Measurements from ENCODE around the gene GCLM. TPM values are rescaled to one million over a fixed set of nuclear protein-coding genes. Genes with fewer than 3 reads are reported as not detected.
A peak's percentile ranks its signal among the peaks of the same experiment; 100 is the strongest.
"Not testable (repeated sequence)": the region's sequence is repeated elsewhere in the genome, so short reads cannot be mapped to it uniquely, and the experiment has no call there.

The GCLM gene
- total RNA-seq (10 to 100 TPM in 4 of 7 donors, 1 to 10 TPM in 3; 6.6 to 18.4 (median 10.4) TPM), polyA plus RNA-seq (10 to 100 TPM in 1 of 2 donors, 1 to 10 TPM in 1; 3.1 to 12.2 TPM)
- long read RNA-seq, donor 1, full-length matches to known transcripts: 2 of 2 reads
- long read RNA-seq, donor 1, partial matches to known transcripts: 0 of 2 reads
- long read RNA-seq, donor 1, other reads (novel, unspliced or antisense): 0 of 2 reads
- long read RNA-seq, donor 2, full-length matches to known transcripts: 12 of 12 reads
- long read RNA-seq, donor 2, partial matches to known transcripts: 0 of 12 reads
- long read RNA-seq, donor 2, other reads (novel, unspliced or antisense): 0 of 12 reads
- long read RNA-seq, donor 3, full-length matches to known transcripts: 28 of 29 reads
- long read RNA-seq, donor 3, partial matches to known transcripts: 0 of 29 reads
- long read RNA-seq, donor 3, other reads (novel, unspliced or antisense): 1 of 29 reads

GRCh38 chr1:93909146-93910050 lies at the start of gene GCLM:
TSS of gene GCLM (minus strand) at chr1:93909430. CDS start at chr1:93909163, 267 bp downstream.
- H3K27me3 ChIP-seq: no peaks in the 10 kb centered on the region
- TF ChIP-seq POLR2A (IDR thresholded peaks at IDR 0.05): peak; percentile 61
- no peak for TF ChIP-seq EP300 (IDR thresholded peaks at IDR 0.05)
- peak; percentile 66 to 97 (median 96) for TF ChIP-seq CTCF (IDR thresholded peaks at IDR 0.05)
- intact Hi-C loops (cut with DNase I): loop anchor here in 1 of 4 donors (2.0 kb wide), 1 partner anchor 31 kb away; the partner anchor contains the start of gene DNTTIP2
- no peaks in the 10 kb centered on the region for H3K36me3 ChIP-seq
- H3K9me3 ChIP-seq: no peaks in the 10 kb centered on the region
- no peaks in the 10 kb centered on the region for H3K4me1 ChIP-seq (ENCODE audit: insufficient read depth)
- peak within 1 kb of the TSS; percentile 75 for H3K4me3 ChIP-seq
- WGBS, 3 donors: 1% methylated on average over 62 to 102 of the region's 102 CpGs
- H3K27ac ChIP-seq: peak within 1 kb of the TSS; percentile 82 to 87
- DNase-seq: peak; percentile 88 to 95 (median 93)

GRCh38 chr1:93958726-93959100 lies 49.5 kb upstream of the GCLM start:
- no peak for DNase-seq
- Histone ChIP-seq H3K27me3 (no peaks in the 10 kb centered on the region), H3K4me3 (no peak overlapping the region), H3K4me1 (ENCODE audit: insufficient read depth) (peaks cover 2% of the 10 kb centered on the region), H3K36me3 (no peaks in the 10 kb centered on the region), H3K27ac (no peak overlapping the region), H3K9me3 (no peaks in the 10 kb centered on the region)
- WGBS, 3 donors: 46 to 71% (median 57%) methylated on average over 1 of the region's 1 CpG
- intact Hi-C loops (cut with DNase I): no loop called here
- TF ChIP-seq POLR2A (IDR thresholded peaks at IDR 0.05) (no peak), CTCF (IDR thresholded peaks at IDR 0.05) (no peak), EP300 (IDR thresholded peaks at IDR 0.05) (no peak)

GRCh38 chr1:93958032-93958725 lies 48.9 kb upstream of the GCLM start:
- 63 to 68% (median 64%) methylated on average over 1 of the region's 1 CpG for WGBS, 3 donors
- Histone ChIP-seq H3K27me3 (no peaks in the 10 kb centered on the region), H3K9me3 (no peaks in the 10 kb centered on the region), H3K4me1 (ENCODE audit: insufficient read depth) (peaks cover 2% of the 10 kb centered on the region), H3K4me3 (no peak overlapping the region), H3K36me3 (no peaks in the 10 kb centered on the region), H3K27ac (no peak overlapping the region)
- no peak for DNase-seq
- intact Hi-C loops (cut with DNase I): no loop called here
- TF ChIP-seq POLR2A (IDR thresholded peaks at IDR 0.05): no peak
- TF ChIP-seq EP300 (IDR thresholded peaks at IDR 0.05): no peak
- no peak for TF ChIP-seq CTCF (IDR thresholded peaks at IDR 0.05)

- no peaks in the 10 kb centered on the region for H3K9me3 ChIP-seq
- peaks cover 2% of the 10 kb centered on the region for H3K4me1 ChIP-seq (ENCODE audit: insufficient read depth)
- DNase-seq: no peak
- WGBS, 3 donors: 61 to 75% (median 64%) methylated on average over 1 of the region's 1 CpG
- intact Hi-C loops (cut with DNase I): no loop called here
- TF ChIP-seq EP300 (IDR thresholded peaks at IDR 0.05) (no peak), POLR2A (IDR thresholded peaks at IDR 0.05) (no peak)
- no peaks in the 10 kb centered on the region for H3K27me3 ChIP-seq
- no peaks in the 10 kb centered on the region for H3K36me3 ChIP-seq
- H3K27ac ChIP-seq: no peak overlapping the region
- H3K4me3 ChIP-seq: no peak overlapping the region
Measured at GRCh38 chr1:93955765-93956164, 46.5 kb upstream of the GCLM start.

GRCh38 chr1:93947002-93947686 lies 37.9 kb upstream of the GCLM start:
- 79 to 84% (median 82%) methylated on average over 2 of the region's 2 CpGs for WGBS, 3 donors
- H3K4me3 ChIP-seq; intact Hi-C loops (cut with DNase I); DNase-seq; H3K4me1 ChIP-seq (ENCODE audit: insufficient read depth); H3K27ac ChIP-seq; H3K9me3 ChIP-seq; H3K27me3 ChIP-seq; H3K36me3 ChIP-seq: not testable (repeated sequence)
